ENCODE results near the gene CELF2. TPM values are rescaled to one million over a fixed set of nuclear protein-coding genes. Genes with fewer than 3 reads are reported as not detected.
"Not testable (repeated sequence)": the region's sequence is repeated elsewhere in the genome, so short reads cannot be mapped to it uniquely, and the experiment has no call there.

CELF2 gene
- total RNA-seq, 1 donor from 2014 or later, result 3.5 TPM

GRCh38 chr10:11331046-11331577 lies 313.4 kb downstream of the CELF2 start:
- no peak for ATAC-seq

GRCh38 chr10:11331726-11332125 lies 314.1 kb downstream of the CELF2 start:
- no peak for ATAC-seq

- no peak for ATAC-seq
Measured at GRCh38 chr10:11332846-11333245, 315.2 kb downstream of the CELF2 start.

- ATAC-seq, result no peak
Measured at GRCh38 chr10:11334436-11334835, 316.8 kb downstream of the CELF2 start.

GRCh38 chr10:11335167-11335652 lies 317.5 kb downstream of the CELF2 start:
- ATAC-seq, result no peak

GRCh38 chr10:11335881-11336430 lies 318.3 kb downstream of the CELF2 start:
- no peak for ATAC-seq

- ATAC-seq, result no peak
Measured at GRCh38 chr10:11336722-11337162, 319.1 kb downstream of the CELF2 start.

GRCh38 chr10:11337516-11337915 lies 319.8 kb downstream of the CELF2 start:
- peak; percentile 21 for ATAC-seq

- no peak for ATAC-seq
Measured at GRCh38 chr10:11338160-11338844, 320.6 kb downstream of the CELF2 start.

GRCh38 chr10:11339013-11339412 lies 321.3 kb downstream of the CELF2 start:
- ATAC-seq, result no peak

- no peak for ATAC-seq
Measured at GRCh38 chr10:11339660-11340059, 322.0 kb downstream of the CELF2 start.

GRCh38 chr10:11341283-11341960 lies 323.8 kb downstream of the CELF2 start:
- ATAC-seq, result no peak

- ATAC-seq, result no peak
Measured at GRCh38 chr10:11344081-11344480, 326.4 kb downstream of the CELF2 start.

- ATAC-seq, result no peak
Measured at GRCh38 chr10:11344550-11344949, 326.9 kb downstream of the CELF2 start.

GRCh38 chr10:11345224-11346054 lies 327.8 kb downstream of the CELF2 start:
- peak; percentile 89 for ATAC-seq

- not testable (repeated sequence) for ATAC-seq
Measured at GRCh38 chr10:11347580-11347979, 329.9 kb downstream of the CELF2 start.

- no peak for ATAC-seq
Measured at GRCh38 chr10:11351801-11352200, 334.1 kb downstream of the CELF2 start.

- no peak for ATAC-seq
Measured at GRCh38 chr10:11353006-11353896, 335.6 kb downstream of the CELF2 start.

GRCh38 chr10:11354823-11355222 lies 337.2 kb downstream of the CELF2 start:
- no peak for ATAC-seq

- no peak for ATAC-seq
Measured at GRCh38 chr10:11355592-11355991, 337.9 kb downstream of the CELF2 start.

GRCh38 chr10:11357439-11357838 lies 339.8 kb downstream of the CELF2 start:
- no peak for ATAC-seq
